ENCODE data around the gene PRKCE.

PRKCE gene

DNA sequence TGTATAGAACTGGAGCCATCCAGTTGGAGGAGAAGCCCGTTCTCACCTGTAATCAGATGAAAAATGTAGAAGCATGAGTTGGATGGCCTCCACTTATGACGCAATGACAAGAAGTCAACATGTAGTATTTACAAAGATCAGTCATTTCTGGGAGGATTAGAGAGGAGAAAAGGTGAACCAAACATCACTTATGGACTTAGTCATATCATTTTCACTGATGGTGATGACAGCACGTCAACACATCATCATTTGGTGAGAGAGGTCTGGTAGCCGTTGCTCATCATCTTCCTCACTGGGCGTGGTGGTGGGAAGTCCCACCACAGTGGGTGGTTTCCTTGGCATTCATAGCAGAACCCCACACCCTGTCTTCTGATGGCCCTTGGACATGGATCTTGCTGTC, 381.5 kb downstream of the PRKCE start:
- Histone ChIP-seq H3K79me1 (ENCODE audit: low read length) (no peaks in the 10 kb centered on the region), H4K8ac (ENCODE audit: low read depth, low read length) (no peak overlapping the region), H3K56ac (ENCODE audit: low read length) (no peak overlapping the region), H2BK15ac (replicated peaks; ENCODE audit: low read depth) (no peak overlapping the region), H2BK120ac (ENCODE audit: low read depth, low read length) (no peak overlapping the region), H3K79me2 (ENCODE audit: control insufficient read depth, insufficient read depth, low read length) (no peaks in the 10 kb centered on the region), H3K4me1 (ENCODE audit: control insufficient read depth, low read depth, low read length) (no peaks in the 10 kb centered on the region), H3K4me2 (ENCODE audit: low read length) (no peak overlapping the region), H3K4ac (ENCODE audit: low read depth, low read length) (no peak overlapping the region), H3K27me3 (ENCODE audit: insufficient read depth, low read length, poor library complexity) (no peaks in the 10 kb centered on the region), H3K4me3 (ENCODE audit: low read length) (no peak overlapping the region), H3K18ac (ENCODE audit: low read length) (no peak overlapping the region), H4K5ac (ENCODE audit: low read length) (no peak overlapping the region), H3K23ac (ENCODE audit: low read length) (no peak overlapping the region), H3K27ac (ENCODE audit: low read depth, low read length) (no peak overlapping the region), H2BK5ac (ENCODE audit: low read length) (no peak overlapping the region), H2AK5ac (ENCODE audit: low read length) (no peak overlapping the region), H3K9ac (ENCODE audit: low read length) (no peak overlapping the region), H3K36me3 (ENCODE audit: control insufficient read depth, insufficient read depth, low read length) (no peaks in the 10 kb centered on the region)
- no CpG with 5 or more reads among the region's 5 CpGs for WGBS (ENCODE audit: extremely low coverage, insufficient coverage, low lambda C conversion rate)
- no peak for DNase-seq

- no peak overlapping the region for H3K18ac ChIP-seq (ENCODE audit: low read length)
- no peak overlapping the region for H3K9ac ChIP-seq (ENCODE audit: low read length)
- DNase-seq: no peak
- no peaks in the 10 kb centered on the region for H3K79me1 ChIP-seq (ENCODE audit: low read length)
- H3K36me3 ChIP-seq (ENCODE audit: control insufficient read depth, insufficient read depth, low read length): no peaks in the 10 kb centered on the region
- no peak overlapping the region for H4K8ac ChIP-seq (ENCODE audit: low read depth, low read length)
- no peak overlapping the region for H3K56ac ChIP-seq (ENCODE audit: low read length)
- no peak overlapping the region for H2BK5ac ChIP-seq (ENCODE audit: low read length)
- no peak overlapping the region for H3K27ac ChIP-seq (ENCODE audit: low read depth, low read length)
- no peak overlapping the region for H2AK5ac ChIP-seq (ENCODE audit: low read length)
- H4K5ac ChIP-seq (ENCODE audit: low read length): no peak overlapping the region
- H3K4me2 ChIP-seq (ENCODE audit: low read length): no peak overlapping the region
- H3K27me3 ChIP-seq (ENCODE audit: insufficient read depth, low read length, poor library complexity): no peaks in the 10 kb centered on the region
- H3K79me2 ChIP-seq (ENCODE audit: control insufficient read depth, insufficient read depth, low read length): no peaks in the 10 kb centered on the region
- H2BK15ac ChIP-seq (replicated peaks; ENCODE audit: low read depth): no peak overlapping the region
- no peak overlapping the region for H3K4me3 ChIP-seq (ENCODE audit: low read length)
- H3K23ac ChIP-seq (ENCODE audit: low read length): no peak overlapping the region
- no peak overlapping the region for H3K4ac ChIP-seq (ENCODE audit: low read depth, low read length)
- no peak overlapping the region for H2BK120ac ChIP-seq (ENCODE audit: low read depth, low read length)
- H3K4me1 ChIP-seq (ENCODE audit: control insufficient read depth, low read depth, low read length): no peaks in the 10 kb centered on the region
- no CpG with 5 or more reads among the region's 5 CpGs for WGBS (ENCODE audit: extremely low coverage, insufficient coverage, low lambda C conversion rate)
Measured at GRCh38 chr2:46034535-46034934, 383.1 kb downstream of the PRKCE start.

DNA sequence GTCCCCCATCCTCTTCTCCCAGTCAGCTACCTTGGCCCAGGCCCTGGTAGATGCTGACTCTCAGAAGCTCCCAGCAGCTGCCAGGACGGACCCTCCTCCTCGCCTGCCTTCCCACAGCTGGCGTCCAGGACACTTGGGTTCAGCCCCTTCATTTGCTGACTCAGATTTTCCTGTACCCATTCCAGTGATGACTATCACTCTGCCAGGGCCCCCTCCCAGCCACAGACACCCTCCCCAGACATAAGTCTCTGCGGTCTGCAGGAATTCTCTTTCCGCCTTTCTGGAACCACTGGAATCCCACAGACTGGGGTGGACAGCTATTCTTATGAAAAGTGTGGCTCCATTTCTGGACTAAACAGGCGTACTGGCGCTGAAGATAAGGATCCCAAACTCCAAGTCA, 385.5 kb downstream of the PRKCE start:
- H3K79me1 ChIP-seq (ENCODE audit: low read length): no peaks in the 10 kb centered on the region
- H3K27ac ChIP-seq (ENCODE audit: low read depth, low read length): no peak overlapping the region

DNA sequence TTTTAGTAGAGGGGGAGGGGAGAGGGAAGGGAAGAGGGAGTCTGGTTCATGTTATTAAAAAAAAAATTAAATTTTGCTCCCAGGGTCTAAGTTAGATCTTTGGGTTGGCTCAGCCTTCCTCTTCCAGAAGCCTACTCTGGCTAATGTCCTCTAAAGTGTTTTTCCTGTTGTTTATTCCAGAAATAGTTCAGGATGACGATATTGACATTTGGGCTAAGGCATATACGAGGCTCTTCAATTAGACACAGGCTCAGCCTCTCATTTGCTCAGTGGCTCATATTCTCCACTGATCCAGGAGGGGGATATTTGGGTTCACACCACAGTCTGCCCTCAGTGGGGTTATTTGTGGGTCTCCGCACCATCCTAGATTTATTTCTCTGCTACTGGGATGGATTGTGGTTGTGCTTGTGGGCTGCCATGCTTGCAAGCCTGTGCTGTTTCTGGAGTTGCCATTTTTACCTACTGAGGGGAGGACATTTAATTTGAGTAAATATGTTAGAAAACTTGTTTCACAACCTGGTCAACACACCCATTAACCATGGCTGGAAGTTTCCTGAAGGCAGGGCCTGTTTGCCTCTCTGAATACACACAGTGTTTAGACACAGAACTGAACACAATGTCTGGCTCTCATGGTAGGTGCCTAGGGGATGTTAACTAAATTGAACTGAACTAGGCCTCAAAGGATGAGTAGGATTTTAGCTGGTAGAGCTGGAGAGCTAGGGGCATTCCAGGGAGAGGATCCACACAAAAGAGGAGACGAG, 388.2 kb downstream of the PRKCE start:
- H2BK15ac ChIP-seq (replicated peaks; ENCODE audit: low read depth): no peak overlapping the region
- H2AK5ac ChIP-seq (ENCODE audit: low read length): no peak overlapping the region
- no peaks in the 10 kb centered on the region for H3K4me1 ChIP-seq (ENCODE audit: control insufficient read depth, low read depth, low read length)
- H4K5ac ChIP-seq (ENCODE audit: low read length): no peak overlapping the region
- H3K4ac ChIP-seq (ENCODE audit: low read depth, low read length): no peak overlapping the region
- no peak overlapping the region for H3K4me2 ChIP-seq (ENCODE audit: low read length)
- H2BK5ac ChIP-seq (ENCODE audit: low read length): no peak overlapping the region
- no peak overlapping the region for H2BK120ac ChIP-seq (ENCODE audit: low read depth, low read length)
- H3K56ac ChIP-seq (ENCODE audit: low read length): no peak overlapping the region
- no peak overlapping the region for H3K18ac ChIP-seq (ENCODE audit: low read length)
- H3K4me3 ChIP-seq (ENCODE audit: low read length): no peak overlapping the region
- H4K8ac ChIP-seq (ENCODE audit: low read depth, low read length): no peak overlapping the region
- no peak for DNase-seq
- H3K27me3 ChIP-seq (ENCODE audit: insufficient read depth, low read length, poor library complexity): no peaks in the 10 kb centered on the region
- WGBS (ENCODE audit: extremely low coverage, insufficient coverage, low lambda C conversion rate): no CpG with 5 or more reads among the region's 4 CpGs
- H3K36me3 ChIP-seq (ENCODE audit: control insufficient read depth, insufficient read depth, low read length): no peaks in the 10 kb centered on the region
- H3K23ac ChIP-seq (ENCODE audit: low read length): no peak overlapping the region
- H3K79me2 ChIP-seq (ENCODE audit: control insufficient read depth, insufficient read depth, low read length): no peaks in the 10 kb centered on the region
- H3K79me1 ChIP-seq (ENCODE audit: low read length): no peaks in the 10 kb centered on the region
- no peak overlapping the region for H3K9ac ChIP-seq (ENCODE audit: low read length)
- no peak overlapping the region for H3K27ac ChIP-seq (ENCODE audit: low read depth, low read length)

More for the DNA sequence above, 385.5 kb downstream of the PRKCE start:
- H2BK5ac ChIP-seq (ENCODE audit: low read length): no peak overlapping the region
- no peaks in the 10 kb centered on the region for H3K27me3 ChIP-seq (ENCODE audit: insufficient read depth, low read length, poor library complexity)
- H3K23ac ChIP-seq (ENCODE audit: low read length): no peak overlapping the region
- H3K18ac ChIP-seq (ENCODE audit: low read length): no peak overlapping the region
- H4K8ac ChIP-seq (ENCODE audit: low read depth, low read length): no peak overlapping the region
- no peak overlapping the region for H3K4me3 ChIP-seq (ENCODE audit: low read length)
- H3K56ac ChIP-seq (ENCODE audit: low read length): no peak overlapping the region
- H3K4me1 ChIP-seq (ENCODE audit: control insufficient read depth, low read depth, low read length): no peaks in the 10 kb centered on the region
- no peaks in the 10 kb centered on the region for H3K79me2 ChIP-seq (ENCODE audit: control insufficient read depth, insufficient read depth, low read length)
- no CpG with 5 or more reads among the region's 7 CpGs for WGBS (ENCODE audit: extremely low coverage, insufficient coverage, low lambda C conversion rate)
- no peak overlapping the region for H2BK15ac ChIP-seq (replicated peaks; ENCODE audit: low read depth)
- no peak overlapping the region for H3K4me2 ChIP-seq (ENCODE audit: low read length)
- no peaks in the 10 kb centered on the region for H3K36me3 ChIP-seq (ENCODE audit: control insufficient read depth, insufficient read depth, low read length)
- H3K9ac ChIP-seq (ENCODE audit: low read length): no peak overlapping the region
- no peak overlapping the region for H4K5ac ChIP-seq (ENCODE audit: low read length)
- no peak overlapping the region for H3K4ac ChIP-seq (ENCODE audit: low read depth, low read length)
- no peak overlapping the region for H2BK120ac ChIP-seq (ENCODE audit: low read depth, low read length)
- DNase-seq: no peak
- H2AK5ac ChIP-seq (ENCODE audit: low read length): no peak overlapping the region

GRCh38 chr2:46040563-46041155, 389.2 kb downstream of the PRKCE start:
- no peak overlapping the region for H3K4me3 ChIP-seq (ENCODE audit: low read length)
- no peak overlapping the region for H3K4me2 ChIP-seq (ENCODE audit: low read length)
- no peak overlapping the region for H4K5ac ChIP-seq (ENCODE audit: low read length)
- no peak overlapping the region for H3K18ac ChIP-seq (ENCODE audit: low read length)
- H3K23ac ChIP-seq (ENCODE audit: low read length): no peak overlapping the region
- no peaks in the 10 kb centered on the region for H3K79me1 ChIP-seq (ENCODE audit: low read length)
- H3K36me3 ChIP-seq (ENCODE audit: control insufficient read depth, insufficient read depth, low read length): no peaks in the 10 kb centered on the region
- no peak overlapping the region for H3K56ac ChIP-seq (ENCODE audit: low read length)
- no peak overlapping the region for H2BK15ac ChIP-seq (replicated peaks; ENCODE audit: low read depth)
- H2AK5ac ChIP-seq (ENCODE audit: low read length): no peak overlapping the region
- H3K4ac ChIP-seq (ENCODE audit: low read depth, low read length): no peak overlapping the region
- no peak overlapping the region for H3K27ac ChIP-seq (ENCODE audit: low read depth, low read length)
- no peak overlapping the region for H2BK5ac ChIP-seq (ENCODE audit: low read length)
- H3K9ac ChIP-seq (ENCODE audit: low read length): no peak overlapping the region
- H3K79me2 ChIP-seq (ENCODE audit: control insufficient read depth, insufficient read depth, low read length): no peaks in the 10 kb centered on the region
- no peaks in the 10 kb centered on the region for H3K4me1 ChIP-seq (ENCODE audit: control insufficient read depth, low read depth, low read length)
- no peaks in the 10 kb centered on the region for H3K27me3 ChIP-seq (ENCODE audit: insufficient read depth, low read length, poor library complexity)
- no peak for DNase-seq
- no CpG with 5 or more reads among the region's 7 CpGs for WGBS (ENCODE audit: extremely low coverage, insufficient coverage, low lambda C conversion rate)
- no peak overlapping the region for H2BK120ac ChIP-seq (ENCODE audit: low read depth, low read length)
- H4K8ac ChIP-seq (ENCODE audit: low read depth, low read length): no peak overlapping the region
